ENCODE results near the gene NFASC.

DNA sequence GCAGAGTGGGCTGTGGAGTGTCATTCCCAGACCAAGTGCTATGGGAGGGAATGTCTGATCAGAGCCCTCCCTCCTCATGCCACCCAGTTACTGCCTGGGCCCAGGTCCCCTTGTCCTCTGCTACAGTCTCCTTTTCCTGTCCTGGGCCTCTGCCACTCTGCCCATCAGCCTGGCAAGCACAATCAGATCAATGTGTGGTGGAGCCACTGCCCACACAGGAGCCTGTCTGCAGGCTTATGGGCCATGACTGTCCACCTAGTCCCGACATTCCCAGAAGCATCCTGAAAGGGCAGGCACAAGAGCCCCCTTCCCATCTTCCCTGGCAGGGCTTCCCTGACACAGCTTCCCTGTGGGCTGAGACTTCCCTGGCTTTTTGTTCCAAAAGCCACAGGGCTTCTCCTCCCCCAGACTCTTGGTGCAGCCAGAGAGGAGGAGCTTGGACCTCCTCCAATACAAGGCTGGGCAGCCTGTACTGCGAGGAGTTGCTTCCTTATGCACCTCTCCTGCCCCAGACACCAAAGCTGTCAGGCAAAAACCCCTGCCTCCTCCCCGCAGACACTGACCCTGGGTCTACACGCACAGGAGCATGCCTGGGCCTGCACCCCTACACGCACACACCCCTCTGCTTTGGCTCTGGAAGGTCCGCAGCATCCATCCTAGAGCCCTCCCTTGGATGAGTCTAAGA, 143.2 kb downstream of the NFASC start:
- TF ChIP-seq, protein P1, sequence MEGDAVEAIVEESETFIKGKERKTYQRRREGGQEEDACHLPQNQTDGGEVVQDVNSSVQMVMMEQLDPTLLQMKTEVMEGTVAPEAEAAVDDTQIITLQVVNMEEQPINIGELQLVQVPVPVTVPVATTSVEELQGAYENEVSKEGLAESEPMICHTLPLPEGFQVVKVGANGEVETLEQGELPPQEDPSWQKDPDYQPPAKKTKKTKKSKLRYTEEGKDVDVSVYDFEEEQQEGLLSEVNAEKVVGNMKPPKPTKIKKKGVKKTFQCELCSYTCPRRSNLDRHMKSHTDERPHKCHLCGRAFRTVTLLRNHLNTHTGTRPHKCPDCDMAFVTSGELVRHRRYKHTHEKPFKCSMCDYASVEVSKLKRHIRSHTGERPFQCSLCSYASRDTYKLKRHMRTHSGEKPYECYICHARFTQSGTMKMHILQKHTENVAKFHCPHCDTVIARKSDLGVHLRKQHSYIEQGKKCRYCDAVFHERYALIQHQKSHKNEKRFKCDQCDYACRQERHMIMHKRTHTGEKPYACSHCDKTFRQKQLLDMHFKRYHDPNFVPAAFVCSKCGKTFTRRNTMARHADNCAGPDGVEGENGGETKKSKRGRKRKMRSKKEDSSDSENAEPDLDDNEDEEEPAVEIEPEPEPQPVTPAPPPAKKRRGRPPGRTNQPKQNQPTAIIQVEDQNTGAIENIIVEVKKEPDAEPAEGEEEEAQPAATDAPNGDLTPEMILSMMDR (IDR thresholded peaks at IDR 0.05; ENCODE audit: poor library complexity): no peak
- no peak for TF ChIP-seq EZH2 (IDR thresholded peaks at IDR 0.05; ENCODE audit: borderline replicate concordance)
- TF ChIP-seq EZH2phosphoT487 (IDR thresholded peaks at IDR 0.05; ENCODE audit: low read depth, severe bottlenecking, unreplicated experiment): no peak

All from hepatocyte (in vitro differentiated cells).